SHP77 (cell line): ENCODE results near the gene GPM6B.

Experiments
- DNase-seq, 2 experiments: peaks; one replicate each; lab custom pipeline; 2025; lab: John Stamatoyannopoulos, UW

Gene GPM6B

GRCh38 chrX:13816643-13817627, at the start of gene GPM6B:
Gene GPM6B (minus strand): TSS chrX:13817093. CDS start chrX:13816904, 189 bp downstream.
- no peak for DNase-seq

- no peak for DNase-seq
These were observed 47.4 kb upstream of the GPM6B start for GRCh38 chrX:13864264-13864663.

DNA sequence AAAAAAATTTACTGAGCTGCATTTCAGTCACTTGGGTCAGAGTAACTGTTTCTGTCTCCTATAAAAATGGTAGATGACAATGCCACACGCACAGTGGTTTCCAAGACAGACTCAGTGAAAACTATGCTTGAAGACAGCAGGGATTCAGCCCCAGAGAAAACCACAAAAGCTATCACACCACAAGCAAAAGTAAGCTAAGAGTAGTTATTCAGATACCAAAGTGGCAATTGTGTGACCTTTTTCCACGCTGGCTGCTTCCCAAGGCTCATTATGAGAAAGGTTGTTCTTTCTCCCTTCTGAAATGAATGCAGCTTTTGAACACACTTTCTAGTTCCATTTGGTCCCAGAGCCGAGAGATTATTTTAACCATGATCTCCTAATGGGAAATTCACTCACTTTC, 46.4 kb upstream of the GPM6B start:
- DNase-seq, result no peak

GRCh38 chrX:13859724-13860123, 42.8 kb upstream of the GPM6B start:
- DNase-seq, result no peak

- DNase-seq, result no peak
These were observed 40.9 kb upstream of the GPM6B start for GRCh38 chrX:13857804-13858203.

GRCh38 chrX:13855689-13856450, 39.0 kb upstream of the GPM6B start:
- no peak for DNase-seq

GRCh38 chrX:13854003-13854402, 37.1 kb upstream of the GPM6B start:
- DNase-seq, result no peak

DNA sequence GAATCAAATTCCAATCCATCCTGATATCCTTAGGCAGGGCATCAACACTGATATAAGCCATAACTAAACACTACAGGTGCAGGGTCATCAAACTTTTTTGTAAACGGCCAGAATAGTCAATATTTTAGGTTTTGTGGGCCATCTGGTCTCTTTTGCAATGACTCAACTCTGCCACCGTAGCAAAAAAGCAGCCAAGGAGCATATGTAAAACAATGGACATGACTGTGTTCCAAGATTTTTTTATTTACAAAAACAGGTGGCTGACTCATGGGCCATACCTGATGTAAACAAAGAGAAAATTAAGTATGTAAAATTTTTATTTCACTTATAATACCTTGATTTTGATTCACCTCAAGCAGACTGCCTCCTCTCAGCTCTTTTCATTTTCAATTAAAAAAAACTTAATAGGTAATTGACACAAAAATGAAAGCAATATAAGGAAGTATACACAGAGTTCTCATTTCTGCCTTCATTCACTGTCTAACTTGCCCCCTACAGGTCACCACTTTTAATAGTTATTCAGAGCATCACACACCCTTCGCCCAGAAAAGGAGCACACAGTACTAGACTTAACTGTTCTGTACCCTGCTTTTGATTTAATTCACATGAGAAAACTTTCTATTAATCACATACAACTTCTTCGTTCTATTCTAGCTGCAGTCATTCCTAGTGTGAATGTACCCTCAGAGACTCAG, 35.3 kb upstream of the GPM6B start:
- DNase-seq, result no peak

DNA sequence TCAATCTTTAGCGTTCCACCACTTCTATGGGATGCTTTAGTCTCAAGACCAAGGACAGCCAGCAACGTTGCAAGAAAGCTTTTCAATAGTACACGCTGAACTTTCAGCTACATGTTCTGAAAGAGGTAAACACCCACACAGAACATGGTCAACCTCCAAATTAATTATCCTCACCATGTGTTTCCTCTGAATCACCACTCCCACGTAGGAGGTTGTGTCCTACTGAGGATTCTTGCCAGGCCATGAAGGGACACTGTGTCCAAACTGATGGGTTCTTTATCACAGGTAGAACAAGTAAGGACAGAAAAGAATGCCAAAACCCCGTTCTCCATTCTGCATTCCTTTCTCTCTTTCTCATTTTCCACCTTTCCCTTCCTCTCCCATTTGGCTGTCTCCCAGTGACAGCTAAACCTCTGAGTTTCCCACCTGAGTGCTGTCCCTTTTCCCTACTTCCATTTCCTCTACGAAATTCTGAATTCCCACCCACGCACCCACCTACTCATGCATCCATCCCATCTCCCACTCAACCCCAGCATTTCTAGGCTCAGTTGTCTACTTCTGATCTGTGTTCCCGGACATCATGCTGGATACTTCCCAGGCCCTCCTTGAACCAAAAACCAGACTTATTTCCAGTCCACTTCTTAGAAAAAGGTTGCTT, 29.0 kb upstream of the GPM6B start:
- DNase-seq, result no peak

DNA sequence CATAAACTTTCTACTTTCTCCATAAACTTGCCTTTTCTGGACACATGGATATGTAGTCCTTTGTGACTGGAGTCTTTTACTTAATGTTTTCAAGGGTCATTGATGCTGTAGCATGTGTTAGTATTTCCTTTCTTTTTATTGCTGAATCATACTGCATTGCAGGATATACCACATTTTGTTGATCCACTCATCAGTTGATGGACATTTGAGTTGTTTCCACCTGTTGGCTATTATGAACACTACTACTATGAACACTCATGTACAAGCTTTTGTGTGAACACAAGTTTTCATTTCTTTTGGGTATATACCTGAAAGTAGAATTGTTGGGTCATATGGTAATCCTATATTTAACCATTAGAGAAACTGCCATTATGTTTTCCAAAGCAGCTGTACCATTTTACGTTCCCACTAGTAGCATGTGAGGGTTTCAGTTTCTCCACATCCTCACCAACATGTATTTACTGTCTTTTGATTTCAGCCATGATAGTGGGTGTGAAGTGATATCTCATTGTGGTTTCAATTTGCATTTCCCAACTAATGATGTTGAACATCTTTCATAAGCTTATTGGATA, 26.3 kb upstream of the GPM6B start:
- DNase-seq, result no peak

GRCh38 chrX:13840121-13840520, 23.2 kb upstream of the GPM6B start:
- DNase-seq, result no peak

DNA sequence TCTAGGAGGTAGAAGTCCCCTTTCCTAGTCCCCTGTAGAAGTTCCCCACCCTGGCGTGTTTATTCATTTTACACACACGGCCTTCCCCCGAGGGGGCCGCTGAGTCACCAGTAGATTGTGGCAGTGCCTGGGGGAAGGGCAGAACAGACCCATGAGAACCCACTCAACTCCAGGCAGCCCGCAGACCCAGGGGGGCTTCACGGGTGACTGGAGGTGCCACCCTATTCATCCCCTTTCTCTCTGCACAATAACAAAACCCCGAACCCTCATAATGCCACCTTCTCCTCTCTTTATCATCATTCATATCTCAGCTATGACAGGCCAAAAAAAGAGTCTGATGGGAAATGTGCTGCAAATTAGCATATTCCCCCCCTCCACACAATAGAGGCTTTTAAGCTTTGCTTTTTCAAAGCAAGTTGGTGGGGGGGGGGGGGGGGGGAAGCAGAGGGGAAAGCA, 20.4 kb upstream of the GPM6B start:
- no peak for DNase-seq

- no peak for DNase-seq
These were observed 19.7 kb upstream of the GPM6B start for GRCh38 chrX:13836575-13836974.

DNA sequence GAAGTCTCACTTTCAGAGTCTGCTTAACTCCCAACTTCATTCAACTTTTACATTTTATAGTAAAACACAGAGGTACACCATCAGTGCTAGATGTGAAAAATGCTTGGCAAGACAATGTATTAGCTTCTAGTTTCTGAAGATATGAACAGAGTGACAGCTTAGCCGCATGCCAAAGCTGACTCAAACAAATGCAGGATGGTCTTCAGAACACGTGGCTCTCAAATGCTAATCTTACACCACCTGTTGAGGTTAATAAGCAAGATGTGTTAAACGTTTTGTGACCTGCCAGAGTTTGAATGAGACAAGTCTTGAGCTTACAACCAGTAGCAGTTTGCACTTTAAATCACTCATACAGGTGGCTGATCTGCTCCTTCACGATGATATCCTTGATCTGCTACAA, 18.9 kb upstream of the GPM6B start:
- no peak for DNase-seq

DNA sequence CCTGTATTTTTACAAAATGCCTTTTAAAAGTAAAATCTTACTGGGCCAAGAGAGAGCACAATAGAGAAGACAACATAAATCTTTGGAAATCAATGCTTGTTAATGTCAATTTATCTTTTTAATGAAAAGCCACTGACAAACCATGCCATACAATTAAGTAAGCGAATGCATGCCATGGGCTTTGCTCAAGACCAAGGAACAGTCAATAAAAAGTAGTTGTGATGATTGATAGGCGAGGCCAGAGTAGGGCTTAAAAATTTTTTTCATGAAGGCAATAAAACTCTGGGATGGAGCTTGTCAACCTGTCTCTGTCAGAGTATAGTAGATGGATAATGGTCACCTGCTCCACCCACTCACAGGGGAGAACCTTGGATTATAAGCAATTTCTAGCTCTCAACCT, 17.5 kb upstream of the GPM6B start:
- DNase-seq, result no peak

DNA sequence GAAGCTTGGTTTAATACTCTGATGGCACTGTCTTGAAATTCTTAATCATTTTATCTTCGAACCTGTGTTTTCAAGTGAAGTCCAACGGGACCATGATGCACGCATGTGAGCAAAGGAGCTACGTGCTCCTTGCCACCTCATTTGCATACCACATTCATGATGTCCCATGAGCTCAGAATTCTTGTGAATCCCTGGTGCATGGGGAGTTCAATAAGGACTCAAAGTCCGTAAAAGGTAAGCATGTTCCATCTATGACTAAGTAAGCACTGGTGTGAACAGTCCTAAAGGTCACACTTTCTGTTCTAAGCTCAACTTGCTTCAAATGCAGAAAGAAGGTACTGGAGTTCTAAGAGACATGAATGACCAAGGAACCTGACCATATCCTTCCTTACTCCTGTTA, 13.1 kb upstream of the GPM6B start:
- no peak for DNase-seq

DNA sequence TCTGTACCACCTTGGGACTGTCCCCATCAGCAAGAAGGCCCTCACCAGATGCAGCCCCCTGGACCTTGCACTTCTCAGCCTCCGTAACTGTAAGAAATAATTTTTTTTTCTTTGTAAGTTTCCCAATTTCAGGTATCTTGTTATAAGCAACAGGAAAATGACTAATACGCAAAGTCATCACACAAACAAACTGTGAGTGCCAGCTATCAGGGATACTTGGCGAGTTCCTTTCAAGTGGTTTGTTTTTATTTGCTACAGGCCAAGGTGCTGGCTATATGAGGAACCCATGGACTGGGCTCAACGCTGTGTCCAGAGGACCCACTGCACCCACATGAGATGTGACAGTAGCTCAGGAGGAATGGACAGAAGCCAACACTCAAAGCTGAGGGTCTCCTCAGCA, 11.5 kb upstream of the GPM6B start:
- DNase-seq, result no peak

DNA sequence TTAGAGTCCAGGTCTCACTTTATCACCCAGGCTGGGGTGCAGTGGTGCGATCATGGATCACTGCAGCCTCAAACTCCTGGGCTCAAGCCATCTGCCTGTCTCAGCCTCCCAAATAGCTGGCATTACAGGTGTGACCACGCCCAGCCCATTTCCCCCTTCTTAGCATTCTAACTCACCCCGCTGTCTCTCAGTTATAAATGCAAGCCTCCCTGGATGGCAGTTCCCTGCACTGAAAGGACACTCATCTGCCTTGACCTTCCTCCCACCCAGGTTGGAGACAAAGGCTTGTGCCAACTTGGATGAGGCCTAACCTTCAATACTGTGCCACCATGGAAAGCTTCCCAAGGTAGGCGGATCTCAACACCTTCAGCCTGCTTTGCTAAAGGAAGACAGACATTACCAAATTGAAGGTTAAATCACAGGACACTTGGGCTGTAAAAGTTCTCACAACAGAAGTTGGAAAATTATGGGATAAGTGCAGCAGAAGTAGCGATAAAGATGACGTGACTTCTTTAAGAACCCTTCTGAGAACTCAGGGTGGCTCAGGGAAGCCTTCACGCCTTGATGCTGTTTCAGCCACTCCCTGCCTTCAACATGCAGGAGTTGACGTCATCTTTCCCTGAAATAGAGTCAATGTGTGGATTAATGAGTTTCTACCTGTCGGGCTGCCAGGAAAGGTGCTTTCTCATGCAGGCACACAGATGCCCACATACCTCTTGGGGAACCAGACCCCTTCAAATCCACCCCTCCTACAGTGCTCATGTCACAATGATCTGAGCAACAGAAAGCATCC, 10.6 kb upstream of the GPM6B start:
- DNase-seq, result no peak

- DNase-seq, result no peak
These were observed 9.9 kb upstream of the GPM6B start for GRCh38 chrX:13826770-13827169.

- no peak for DNase-seq
These were observed 8.4 kb upstream of the GPM6B start for GRCh38 chrX:13825178-13825762.
